ENCODE measurements around the gene RASSF3. TPM values are rescaled to one million over a fixed set of nuclear protein-coding genes. Genes with fewer than 3 reads are reported as not detected.

Gene RASSF3
- total and polyA plus RNA-seq, 2 of the 13 experiments (the other 11 are each of a cell fraction or from before 2014, with no cell fraction given), result 15.5 to 16.0 TPM

- no peak overlapping the region for H3K4me2 ChIP-seq (ENCODE audit: low read depth, low read length)
- CTCF ChIA-PET (ENCODE audit: low intra/inter-chr PET ratio, low total read pairs), result no interaction called here
- no peak for ATAC-seq
- BruUV-seq (replicated peaks), result no TSS peak
- no peak overlapping the region for H3K27ac ChIP-seq (ENCODE audit: extremely low read length, insufficient read depth, low read length)
- intact Hi-C loops (cut with micrococcal nuclease; ENCODE audit: unreplicated experiment), result no loop called here
- no peaks in the 10 kb centered on the region for H4K20me1 ChIP-seq (ENCODE audit: insufficient read depth, low read length)
- FAIRE-seq, result no peak
- POLR2A ChIA-PET, result no interaction called here
- no peak overlapping the region for H3K9ac ChIP-seq (ENCODE audit: insufficient read depth, low read depth, low read length)
- no peak overlapping the region for H2AFZ ChIP-seq (ENCODE audit: low read length)
- H3K9me3 ChIP-seq (ENCODE audit: low read length), result no peaks in the 10 kb centered on the region
- H3K36me3 ChIP-seq (replicated peaks in 1 of 2; ENCODE audit: control insufficient read depth in 1 of 2, insufficient read depth in 2 of 2, low read length in 2 of 2), result peaks cover 0 to 1% of the 10 kb centered on the region in 2 experiments; a peak in 2 of 5 replicates
- H3K79me2 ChIP-seq (ENCODE audit: insufficient read depth, low read length), result no peaks in the 10 kb centered on the region
- whole genome bisulfite sequencing (ENCODE audit: low lambda C conversion rate), result 95% methylated on average over 5 of the region's 5 CpGs
- peaks cover 6% of the 10 kb centered on the region for H3K4me1 ChIP-seq (ENCODE audit: insufficient read depth, low read length)
- no peaks in the 10 kb centered on the region for H3K27me3 ChIP-seq (ENCODE audit: control insufficient read depth in 1 of 2, insufficient read depth in 2 of 2, low read length in 2 of 2)
- DNase-seq (ENCODE audit: low spot score), result no peak
- H3K4me3 ChIP-seq (replicated peaks in 1 of 3; ENCODE audit: insufficient read depth in 1 of 3, low read depth in 2 of 3, low read length in 3 of 3), result no peak overlapping the region
- in situ Hi-C loops (cut with HindIII; ENCODE audit: extremely low pct_ligation_motif_present, low pct_unique_long_range_greater_than_20kb), result no loop called here
- TF ChIP-seq ZNF33A (CRISPR knock-in tag; IDR thresholded peaks at IDR 0.05; ENCODE audit: borderline replicate concordance) (no peak), EED (CRISPR knock-in tag; IDR thresholded peaks at IDR 0.05) (no peak), NFE2L2 (IDR thresholded peaks at IDR 0.05; ENCODE audit: low read length) (no peak), ZNF354B (CRISPR knock-in tag; IDR thresholded peaks at IDR 0.05) (no peak), BRCA1 (CRISPR knock-in tag; IDR thresholded peaks at IDR 0.05) (no peak), PCBP2 (optimal IDR thresholded peaks at IDR 0.05; ENCODE audit: low read depth, low read length, poor library complexity, severe bottlenecking) (no peak), ZNF543 (CRISPR knock-in tag; IDR thresholded peaks at IDR 0.05) (no peak)
- TF ChIP-seq, protein P1, sequence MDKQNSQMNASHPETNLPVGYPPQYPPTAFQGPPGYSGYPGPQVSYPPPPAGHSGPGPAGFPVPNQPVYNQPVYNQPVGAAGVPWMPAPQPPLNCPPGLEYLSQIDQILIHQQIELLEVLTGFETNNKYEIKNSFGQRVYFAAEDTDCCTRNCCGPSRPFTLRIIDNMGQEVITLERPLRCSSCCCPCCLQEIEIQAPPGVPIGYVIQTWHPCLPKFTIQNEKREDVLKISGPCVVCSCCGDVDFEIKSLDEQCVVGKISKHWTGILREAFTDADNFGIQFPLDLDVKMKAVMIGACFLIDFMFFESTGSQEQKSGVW (CRISPR knock-in tag; IDR thresholded peaks at IDR 0.05; ENCODE audit: borderline replicate concordance), result no peak
- TF ChIP-seq, protein P2, sequence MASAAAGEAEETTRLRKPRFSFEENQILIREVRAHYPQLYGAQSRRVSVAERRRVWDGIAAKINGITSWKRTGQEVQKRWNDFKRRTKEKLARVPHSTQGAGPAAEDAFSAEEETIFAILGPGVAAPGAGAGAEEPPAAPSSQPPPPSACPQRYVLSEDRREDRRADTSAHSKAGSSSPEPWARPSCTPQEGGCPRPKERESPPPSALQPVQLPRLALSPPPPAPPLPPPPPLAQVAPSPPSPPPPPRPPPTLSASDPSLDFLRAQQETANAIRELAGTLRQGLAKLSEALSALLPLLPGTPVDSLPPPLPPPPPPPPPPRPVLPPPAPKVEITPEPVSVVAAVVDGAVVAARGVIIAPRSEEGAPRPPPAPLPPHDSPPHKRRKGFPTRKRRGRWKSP (CRISPR knock-in tag; IDR thresholded peaks at IDR 0.05), result no peak
- TF ChIP-seq, protein P3, sequence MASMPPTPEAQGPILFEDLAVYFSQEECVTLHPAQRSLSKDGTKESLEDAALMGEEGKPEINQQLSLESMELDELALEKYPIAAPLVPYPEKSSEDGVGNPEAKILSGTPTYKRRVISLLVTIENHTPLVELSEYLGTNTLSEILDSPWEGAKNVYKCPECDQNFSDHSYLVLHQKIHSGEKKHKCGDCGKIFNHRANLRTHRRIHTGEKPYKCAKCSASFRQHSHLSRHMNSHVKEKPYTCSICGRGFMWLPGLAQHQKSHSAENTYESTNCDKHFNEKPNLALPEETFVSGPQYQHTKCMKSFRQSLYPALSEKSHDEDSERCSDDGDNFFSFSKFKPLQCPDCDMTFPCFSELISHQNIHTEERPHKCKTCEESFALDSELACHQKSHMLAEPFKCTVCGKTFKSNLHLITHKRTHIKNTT (CRISPR knock-in tag; IDR thresholded peaks at IDR 0.05), result no peak
Measured at GRCh38 chr12:64701283-64701682, 91.0 kb downstream of the RASSF3 start.

All from HepG2 (cell line).